Ecto neural progenitor cell (in vitro differentiated cells): ENCODE results near the gene PTGES3L.

Source experiments
- DNase-seq: peaks from one replicate; pipeline ENCODE4 v3.0.0-alpha.2; 2018; ENCODE audit warnings: low spot score

The PTGES3L gene

GRCh38 chr17:42979511-42980273, at the start of gene PTGES3L:
PTGES3L (minus strand) TSS chr17:42980080; CDS start chr17:42980053, 27 bp downstream.
- peak; percentile 78 for DNase-seq

- no peak for DNase-seq
Measured at GRCh38 chr17:43028221-43028861, 48.5 kb upstream of the PTGES3L start.

GRCh38 chr17:43027091-43028032, 47.5 kb upstream of the PTGES3L start:
- DNase-seq: no peak

GRCh38 chr17:43026595-43026994, 46.7 kb upstream of the PTGES3L start:
- no peak for DNase-seq

GRCh38 chr17:43025766-43026537, 46.1 kb upstream of the PTGES3L start:
- DNase-seq: no peak

GRCh38 chr17:43025290-43025657, 45.4 kb upstream of the PTGES3L start:
- DNase-seq: no peak

- DNase-seq: peak; percentile 97
Measured at GRCh38 chr17:43024407-43025289, 44.8 kb upstream of the PTGES3L start, which contains the start of gene RND2. RND2 (plus strand) TSS chr17:43025231; CDS start chr17:43025348, 117 bp downstream.

GRCh38 chr17:43021741-43022512, 42.0 kb upstream of the PTGES3L start, which contains the start of gene VAT1:
VAT1 (minus strand) TSS chr17:43022385; CDS start chr17:43022322, 63 bp downstream.
- peak; percentile 91 for DNase-seq

GRCh38 chr17:43020789-43021740, 41.2 kb upstream of the PTGES3L start:
- peak; percentile 79 for DNase-seq

- DNase-seq: no peak
Measured at GRCh38 chr17:43020030-43020621, 40.2 kb upstream of the PTGES3L start.

GRCh38 chr17:43019418-43019817, 39.5 kb upstream of the PTGES3L start:
- DNase-seq: no peak

GRCh38 chr17:43018932-43019331, 39.1 kb upstream of the PTGES3L start:
- DNase-seq: no peak

GRCh38 chr17:43018008-43018853, 38.4 kb upstream of the PTGES3L start:
- DNase-seq: peak; percentile 88

- no peak for DNase-seq
Measured at GRCh38 chr17:43016216-43016615, 36.3 kb upstream of the PTGES3L start.

GRCh38 chr17:43015579-43015978, 35.7 kb upstream of the PTGES3L start:
- DNase-seq: no peak

GRCh38 chr17:43014649-43015542, 35.0 kb upstream of the PTGES3L start:
- DNase-seq: no peak
